SK-N-SH (cell line): ENCODE results near the gene PRKCA. TPM values are rescaled to one million over a fixed set of nuclear protein-coding genes. Genes with fewer than 3 reads are reported as not detected.

Experiments
- CTCF ChIA-PET: fragments of 300-600, 350-600 bp; formaldehyde crosslinking; extraction: SDS; loops from one replicate; lab custom pipeline; 2021; lab: Yijun Ruan, JAX
- POLR2A ChIA-PET: fragments of 350-600 bp; sonication (Branson Sonifier 250); formaldehyde crosslinking; extraction: SDS; loops from one replicate; lab custom pipeline; 2020; ENCODE audit warnings: antibody characterized with exemption, inconsistent platforms; lab: Yijun Ruan, JAX
- DNase-seq: peaks from one replicate; pipeline ENCODE4 v3.0.0; 2012
- H2AFZ ChIP-seq: fragments of 200-600 bp; sonication (generic); 2 replicates; pipeline ENCODE4 v1.8.1; 2016; ENCODE audit warnings: antibody characterized with exemption, mild to moderate bottlenecking, low read depth
- H3F3A ChIP-seq: fragments of 200-600 bp; sonication (generic); replicated peaks from 2 replicates; pipeline ENCODE3; 2016; ENCODE audit warnings: antibody characterized with exemption, mild to moderate bottlenecking; ENCODE audit not compliant: insufficient read depth
- H3K27ac ChIP-seq, 2 experiments: fragments of 200-500 bp in 1 of 2; fragments of 200-600 bp in 1 of 2; sonication (Bioruptor generic) in 1 of 2; sonication (generic), shearing (Covaris generic) in 1 of 2; 2 replicates each; pipeline versions ENCODE4 v1.5.1 to v1.6.1; 2014 to 2016; ENCODE audit warnings: low read depth in 2 of 2, inconsistent platforms in 1 of 2, low read length in 1 of 2, mild to moderate bottlenecking in 1 of 2, mixed read lengths in 1 of 2
- H3K27me3 ChIP-seq: fragments of 200-600 bp; sonication (generic), shearing (Covaris generic); 2 replicates; pipeline ENCODE4 v1.6.1; 2016; ENCODE audit warnings: mixed run types; ENCODE audit not compliant: insufficient read depth
- H3K36me3 ChIP-seq, 2 experiments: fragments of 200-500 bp in 1 of 2; fragments of 200-600 bp in 1 of 2; sonication (Bioruptor generic) in 1 of 2; sonication (generic) in 1 of 2; replicated peaks in 1 of 2; 2 replicates each; pipeline versions ENCODE3 to v1.5.1; 2014 to 2016; ENCODE audit warnings: low read length in 1 of 2, mild to moderate bottlenecking in 1 of 2; ENCODE audit not compliant: insufficient read depth in 2 of 2, control insufficient read depth in 1 of 2
- H3K4me1 ChIP-seq, 2 experiments: fragments of 200-500 bp in 1 of 2; fragments of 200-600 bp in 1 of 2; sonication (Bioruptor generic) in 1 of 2; sonication (generic), shearing (Covaris generic) in 1 of 2; 2 replicates each; pipeline versions ENCODE4 v1.5.1 to v1.6.1; 2014 to 2016; ENCODE audit warnings: low read depth in 1 of 2, low read length in 1 of 2, mixed run types in 1 of 2; ENCODE audit not compliant: insufficient read depth in 2 of 2, control insufficient read depth in 1 of 2
- H3K4me2 ChIP-seq: fragments of 200-600 bp; sonication (generic), shearing (Covaris generic); 2 replicates; pipeline ENCODE4 v1.6.1; 2017; ENCODE audit warnings: mixed run types
- H3K4me3 ChIP-seq, 2 experiments: fragments of 200-500 bp in 1 of 2; fragments of 200-600 bp in 1 of 2; sonication (Bioruptor generic) in 1 of 2; sonication (generic), shearing (Covaris generic) in 1 of 2; 2 replicates each; pipeline versions ENCODE4 v1.5.1 to v1.8.1; 2014 to 2016; ENCODE audit warnings: low read depth in 2 of 2, inconsistent platforms in 1 of 2, low read length in 1 of 2, mild to moderate bottlenecking in 1 of 2, mixed read lengths in 1 of 2, moderate library complexity in 1 of 2
- H3K79me2 ChIP-seq: fragments of 200-600 bp; sonication (generic); 2 replicates; pipeline ENCODE4 v1.8.1; 2017; ENCODE audit warnings: mild to moderate bottlenecking; ENCODE audit not compliant: insufficient read depth
- H3K9ac ChIP-seq: fragments of 200-600 bp; sonication (generic); 2 replicates; pipeline ENCODE4 v1.6.1; 2017; ENCODE audit warnings: mixed run types
- H3K9me2 ChIP-seq: fragments of 200-600 bp; sonication (generic); 2 replicates; pipeline ENCODE4 v1.6.1; 2017; ENCODE audit warnings: mixed run types
- H3K9me3 ChIP-seq: fragments of 200-600 bp; sonication (generic); 2 replicates; pipeline ENCODE4 v1.6.1; 2017; ENCODE audit warnings: mixed run types, mild to moderate bottlenecking, moderate library complexity
- H4K20me1 ChIP-seq: fragments of 200-600 bp; sonication (generic); 2 replicates; pipeline ENCODE4 v1.6.1; 2017; ENCODE audit warnings: mild to moderate bottlenecking, mixed run types; ENCODE audit not compliant: insufficient read depth
- CHD2 ChIP-seq: fragments of 150-350 bp; IDR thresholded peaks from 2 replicates; pipeline ENCODE4 v1.6.1; 2018; ENCODE audit warnings: low read length; ENCODE audit not compliant: partially characterized antibody
- EP300 ChIP-seq, 2 experiments: IDR thresholded peaks; 2 replicates each; pipeline versions ENCODE4 v1.4.0 to v1.6.1; 2012; ENCODE audit warnings: borderline replicate concordance in 1 of 2, low read depth in 1 of 2, low read length in 1 of 2
- EZH2phosphoT487 ChIP-seq: fragments of 200-600 bp; sonication (generic); IDR thresholded peaks from 2 replicates; pipeline ENCODE4 v1.6.1; 2017; ENCODE audit warnings: low read depth, mixed run types, mild to moderate bottlenecking, antibody characterized with exemption, moderate library complexity, borderline replicate concordance
- GATA2 ChIP-seq: sonication (generic); formaldehyde crosslinking; IDR thresholded peaks from 2 replicates; pipeline ENCODE4 v1.5.0; 2020; ENCODE audit warnings: mild to moderate bottlenecking, missing genetic modification reagents
- JUND ChIP-seq: IDR thresholded peaks from 2 replicates; pipeline ENCODE4 v1.4.0; 2012
- MEF2A ChIP-seq: IDR thresholded peaks from 2 replicates; pipeline ENCODE4 v1.4.0; 2012; ENCODE audit warnings: low read depth, borderline replicate concordance
- MXI1 ChIP-seq: IDR thresholded peaks from 2 replicates; pipeline ENCODE4 v1.6.1; 2012; ENCODE audit warnings: mild to moderate bottlenecking, low read depth, low read length, improper control_type of control experiment
- NRF1 ChIP-seq: IDR thresholded peaks from 2 replicates; pipeline ENCODE4 v1.6.1; 2012; ENCODE audit warnings: low read depth, mild to moderate bottlenecking, low read length
- POLR2AphosphoS5 ChIP-seq: IDR thresholded peaks from 2 replicates; pipeline ENCODE4 v1.6.1; 2012; ENCODE audit warnings: low read depth, low read length
- RFX5 ChIP-seq: IDR thresholded peaks from 2 replicates; pipeline ENCODE4 v1.6.1; 2012; ENCODE audit warnings: mild to moderate bottlenecking, improper control_type of control experiment, low read length
- SIN3A ChIP-seq: IDR thresholded peaks from 2 replicates; pipeline ENCODE4 v1.6.1; 2012; ENCODE audit warnings: low read depth, mild to moderate bottlenecking, low read length, moderate library complexity, borderline replicate concordance
- SMC3 ChIP-seq: IDR thresholded peaks from 2 replicates; pipeline ENCODE4 v1.6.1; 2012; ENCODE audit warnings: low read depth, low read length, improper control_type of control experiment
- TAF1 ChIP-seq: IDR thresholded peaks from 2 replicates; pipeline ENCODE4 v1.6.1; 2012; ENCODE audit warnings: low read depth, mild to moderate bottlenecking, low read length, moderate library complexity, borderline replicate concordance
- TCF12 ChIP-seq: IDR thresholded peaks from 2 replicates; pipeline ENCODE4 v1.4.0; 2012
- TEAD4 ChIP-seq: IDR thresholded peaks from 2 replicates; pipeline ENCODE4 v1.4.0; 2012; ENCODE audit warnings: mild to moderate bottlenecking, borderline replicate concordance; ENCODE audit not compliant: insufficient read depth
- WGBS: methylation state at CpG from one replicate; pipeline ENCODE4 v1.1.6; 2017; ENCODE audit warnings: low lambda C conversion rate; 5-methylcytosine and 5-hydroxymethylcytosine counted together
- polyA plus RNA-seq, 3 experiments: library from polyadenylated mRNA; depleted of rRNA; stranded (reverse); fragments of >200 nt; gene quantifications; 2 replicates each; pipeline ENCODE4 v1.2.3, GENCODE V29; 2012
- TF ChIP-seq, protein P1 (sequence below): IDR thresholded peaks from 2 replicates; pipeline ENCODE4 v1.4.0; 2012; ENCODE audit warnings: low read depth, borderline replicate concordance
- TF ChIP-seq, protein P2 (sequence below): IDR thresholded peaks from 2 replicates; pipeline ENCODE4 v1.4.0; 2012; ENCODE audit warnings: low read depth, borderline replicate concordance
- TF ChIP-seq, protein P3 (sequence below): IDR thresholded peaks from 2 replicates; pipeline ENCODE4 v1.4.0; 2012; ENCODE audit warnings: low read depth
- TF ChIP-seq, protein P4 (sequence below): fragments of 150-350 bp; IDR thresholded peaks from 2 replicates; pipeline ENCODE4 v1.6.1; 2017; ENCODE audit warnings: antibody characterized with exemption, low read length, low read depth, borderline replicate concordance

PRKCA gene
- polyA plus RNA-seq, 1 of the 3 experiments (the other 2 are of a cell fraction): 108 TPM

DNA sequence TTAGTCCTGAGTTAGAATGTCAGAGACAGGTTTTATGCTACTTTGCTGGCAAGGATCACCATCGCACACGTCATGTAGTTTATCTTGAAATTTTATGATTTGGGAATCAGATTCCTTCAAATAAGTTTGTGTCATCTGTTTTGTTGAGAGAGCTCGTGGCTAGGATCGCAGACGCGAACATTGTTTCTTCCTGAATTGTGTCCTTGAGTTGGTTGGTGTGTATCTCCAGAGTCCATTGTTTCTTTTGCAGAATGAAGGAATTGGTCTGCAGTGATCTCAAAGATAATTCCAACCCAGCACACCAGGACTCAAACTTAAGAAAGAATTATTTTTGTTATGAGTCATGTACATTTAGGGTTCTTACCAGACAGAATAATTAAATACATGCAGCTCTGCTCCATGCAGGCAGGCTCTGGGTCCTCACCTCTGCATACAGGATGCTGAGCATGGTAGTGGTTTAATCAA is 51.6 kb downstream of the PRKCA start (continued):
- TF ChIP-seq, protein P1, sequence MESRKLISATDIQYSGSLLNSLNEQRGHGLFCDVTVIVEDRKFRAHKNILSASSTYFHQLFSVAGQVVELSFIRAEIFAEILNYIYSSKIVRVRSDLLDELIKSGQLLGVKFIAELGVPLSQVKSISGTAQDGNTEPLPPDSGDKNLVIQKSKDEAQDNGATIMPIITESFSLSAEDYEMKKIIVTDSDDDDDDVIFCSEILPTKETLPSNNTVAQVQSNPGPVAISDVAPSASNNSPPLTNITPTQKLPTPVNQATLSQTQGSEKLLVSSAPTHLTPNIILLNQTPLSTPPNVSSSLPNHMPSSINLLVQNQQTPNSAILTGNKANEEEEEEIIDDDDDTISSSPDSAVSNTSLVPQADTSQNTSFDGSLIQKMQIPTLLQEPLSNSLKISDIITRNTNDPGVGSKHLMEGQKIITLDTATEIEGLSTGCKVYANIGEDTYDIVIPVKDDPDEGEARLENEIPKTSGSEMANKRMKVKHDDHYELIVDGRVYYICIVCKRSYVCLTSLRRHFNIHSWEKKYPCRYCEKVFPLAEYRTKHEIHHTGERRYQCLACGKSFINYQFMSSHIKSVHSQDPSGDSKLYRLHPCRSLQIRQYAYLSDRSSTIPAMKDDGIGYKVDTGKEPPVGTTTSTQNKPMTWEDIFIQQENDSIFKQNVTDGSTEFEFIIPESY: no peak
- TF ChIP-seq SIN3A: no peak
- TF ChIP-seq RFX5: no peak
- TF ChIP-seq TEAD4: peak; percentile 68; the same call in 1 of the 2 replicates
- TF ChIP-seq MXI1: no peak
- no peak for TF ChIP-seq EZH2phosphoT487
- TF ChIP-seq TCF12: peak; percentile 90
- TF ChIP-seq, protein P2, sequence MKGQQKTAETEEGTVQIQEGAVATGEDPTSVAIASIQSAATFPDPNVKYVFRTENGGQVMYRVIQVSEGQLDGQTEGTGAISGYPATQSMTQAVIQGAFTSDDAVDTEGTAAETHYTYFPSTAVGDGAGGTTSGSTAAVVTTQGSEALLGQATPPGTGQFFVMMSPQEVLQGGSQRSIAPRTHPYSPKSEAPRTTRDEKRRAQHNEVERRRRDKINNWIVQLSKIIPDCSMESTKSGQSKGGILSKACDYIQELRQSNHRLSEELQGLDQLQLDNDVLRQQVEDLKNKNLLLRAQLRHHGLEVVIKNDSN: peak; percentile 33; the same call in 1 of the 2 replicates
- no peak for TF ChIP-seq NRF1
- TF ChIP-seq, protein P3, sequence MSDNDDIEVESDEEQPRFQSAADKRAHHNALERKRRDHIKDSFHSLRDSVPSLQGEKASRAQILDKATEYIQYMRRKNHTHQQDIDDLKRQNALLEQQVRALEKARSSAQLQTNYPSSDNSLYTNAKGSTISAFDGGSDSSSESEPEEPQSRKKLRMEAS: no peak; the same call in none of the 2 replicates

DNA sequence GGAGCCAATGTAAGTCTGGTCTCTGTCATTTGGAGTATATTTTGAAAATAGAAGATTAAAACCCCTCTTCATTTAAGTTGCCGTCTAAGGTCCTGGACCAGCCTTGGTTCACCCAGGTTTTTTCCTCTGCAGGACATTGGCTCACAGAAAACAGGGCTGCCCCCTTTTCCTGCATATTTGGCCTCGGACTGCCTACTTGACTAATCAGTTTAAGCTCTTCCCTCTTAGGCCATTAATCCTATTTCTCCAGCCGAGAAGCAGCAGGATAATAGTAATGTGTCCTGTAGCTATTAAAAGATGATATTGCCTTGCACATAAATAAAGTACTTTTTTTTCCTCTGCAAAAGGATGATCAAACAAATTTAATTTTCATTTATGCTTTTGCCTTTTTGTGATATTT is 52.1 kb downstream of the PRKCA start:
- peak overlapping the region; percentile 66 for H3K4me2 ChIP-seq
- H3K9ac ChIP-seq: 0 out of 2 replicates have a peak overlapping the region, but pooled peaks have one; percentile 5
- H3K4me3 ChIP-seq: 0 out of 4 replicates have a peak overlapping the region, but pooled peaks of 1 of the 2 experiments have one; percentile 17
- H4K20me1 ChIP-seq: peaks cover 78% of the 10 kb centered on the region
- CTCF ChIA-PET: interaction anchor here (0.8 to 1.9 kb wide), 2 partner anchors 33 to 73 kb away, joined by 3 to 6 read pairs; no protein-coding TSS in a partner anchor
- peaks cover 30 to 71% of the 10 kb centered on the region in 2 experiments for H3K4me1 ChIP-seq
- H3K27ac ChIP-seq: peak overlapping the region; percentile 70 to 84
- H3K36me3 ChIP-seq: peaks cover 0 to 24% of the 10 kb centered on the region in 2 experiments
- peaks cover 64% of the 10 kb centered on the region for H3F3A ChIP-seq
- no peaks in the 10 kb centered on the region for H3K27me3 ChIP-seq
- no peaks in the 10 kb centered on the region for H3K9me2 ChIP-seq
- 0 out of 2 replicates have a peak, but pooled peaks have one; percentile 9 for TF ChIP-seq TAF1
- no peak for TF ChIP-seq NRF1
- no peaks in the 10 kb centered on the region for H3K9me3 ChIP-seq
- POLR2A ChIA-PET: no interaction called here
- peaks cover 96% of the 10 kb centered on the region for H3K79me2 ChIP-seq
- H2AFZ ChIP-seq: no peak overlapping the region
- 38% methylated on average over 3 of the region's 3 CpGs for WGBS
- DNase-seq: no peak

DNA sequence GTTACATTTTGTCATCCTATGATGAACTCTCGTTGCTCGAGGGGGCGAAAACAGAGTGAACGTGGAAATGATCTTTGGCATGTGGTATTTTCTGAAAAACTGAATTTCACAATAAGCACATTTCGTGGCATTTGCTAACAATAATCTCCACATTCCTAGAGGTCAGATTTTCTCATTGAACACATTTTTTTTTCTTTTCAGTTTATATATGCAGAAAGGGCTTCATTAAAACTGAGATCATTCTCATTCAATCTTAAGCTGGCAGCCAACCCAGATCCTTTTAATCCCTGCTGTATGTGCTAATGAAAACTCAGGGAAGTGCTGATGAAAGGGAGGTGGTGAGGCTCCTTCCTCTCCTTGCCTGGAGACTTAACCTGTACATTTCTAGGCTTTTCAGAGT is 52.6 kb downstream of the PRKCA start:
- Histone ChIP-seq H3K9me3 (no peaks in the 10 kb centered on the region), H2AFZ (no peak overlapping the region), H3K79me2 (peaks cover 96% of the 10 kb centered on the region), H3K27ac (peak overlapping the region; percentile 70 to 84), H3K4me2 (peak overlapping the region; percentile 66), H3K4me1 (peaks cover 25 to 68% of the 10 kb centered on the region in 2 experiments), H3K9me2 (no peaks in the 10 kb centered on the region), H3F3A (peaks cover 65% of the 10 kb centered on the region), H3K4me3 (peak overlapping the region in 1 of 2 experiments; percentile 17; a peak in 1 of 4 replicates), H3K36me3 (peaks cover 0 to 27% of the 10 kb centered on the region in 2 experiments), H3K9ac (0 out of 2 replicates have a peak overlapping the region, but pooled peaks have one; percentile 5), H4K20me1 (peaks cover 78% of the 10 kb centered on the region), H3K27me3 (no peaks in the 10 kb centered on the region)
- ChIA-PET CTCF (no interaction called here), POLR2A (no interaction called here)
- 59% methylated on average over 5 of the region's 5 CpGs for WGBS
- no peak for DNase-seq
- TF ChIP-seq EZH2phosphoT487 (no peak), GATA2 (CRISPR knock-in tag) (no peak), CHD2 (no peak), EP300 (IDR thresholded peaks at IDR 0.05; ENCODE audit: borderline replicate concordance in 1 of 2, low read depth in 1 of 2, low read length in 1 of 2) (peak in 1 of 2 experiments; percentile 47; a peak in 1 of 4 replicates), JUND (no peak), POLR2AphosphoS5 (0 out of 2 replicates have a peak, but pooled peaks have one; percentile 8), MEF2A (no peak), SMC3 (no peak)
- TF ChIP-seq, protein P4, sequence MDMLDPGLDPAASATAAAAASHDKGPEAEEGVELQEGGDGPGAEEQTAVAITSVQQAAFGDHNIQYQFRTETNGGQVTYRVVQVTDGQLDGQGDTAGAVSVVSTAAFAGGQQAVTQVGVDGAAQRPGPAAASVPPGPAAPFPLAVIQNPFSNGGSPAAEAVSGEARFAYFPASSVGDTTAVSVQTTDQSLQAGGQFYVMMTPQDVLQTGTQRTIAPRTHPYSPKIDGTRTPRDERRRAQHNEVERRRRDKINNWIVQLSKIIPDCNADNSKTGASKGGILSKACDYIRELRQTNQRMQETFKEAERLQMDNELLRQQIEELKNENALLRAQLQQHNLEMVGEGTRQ: no peak
- TF ChIP-seq, protein P1: no peak
